IMR-90 (cell line): Measurements from ENCODE around the gene RIC3. TPM values are rescaled to one million over a fixed set of nuclear protein-coding genes. Genes with fewer than 3 reads are reported as not detected.

Experiments used
- ATAC-seq: fragments of 200-7000 bp; cut with Tn5 transposase; 2 replicates; pipeline ENCODE4 v1.9.1; 2020; ENCODE audit warnings: low read depth, mild to moderate bottlenecking, moderate library complexity
- BruUV-seq: library from RNA; stranded (reverse); fragments of 400-500 nt; replicated peaks from 2 replicates; lab custom pipeline; 2021; lab: Mats Ljungman, UMichigan
- CTCF ChIA-PET: fragments of 300-600 bp; formaldehyde crosslinking; extraction: SDS; loops from one replicate; lab custom pipeline; 2021; ENCODE audit warnings: antibody characterized with exemption; lab: Yijun Ruan, JAX
- POLR2A ChIA-PET: fragments of 300-600 bp; sonication (Branson Sonifier 250); formaldehyde crosslinking; loops from one replicate; lab custom pipeline; 2022; ENCODE audit warnings: antibody characterized with exemption; ENCODE audit not compliant: unreplicated experiment; lab: Charles Lee
- DNase-seq: peaks from one replicate; pipeline ENCODE4 v3.0.0; 2013
- H2AFZ ChIP-seq: replicated peaks from 2 replicates; pipeline ENCODE3; 2013; ENCODE audit warnings: low read length, mild to moderate bottlenecking; ENCODE audit not compliant: poor library complexity
- H2AK5ac ChIP-seq: 2 replicates; pipeline ENCODE4 v1.6.1; 2013; ENCODE audit warnings: low read depth, low read length, inconsistent platforms
- H2AK9ac ChIP-seq: replicated peaks from 2 replicates; pipeline ENCODE3; 2013; ENCODE audit warnings: mild to moderate bottlenecking, low read depth, low read length, moderate library complexity; ENCODE audit not compliant: poor library complexity
- H2BK120ac ChIP-seq: 2 replicates; pipeline ENCODE4 v1.6.1; 2013; ENCODE audit warnings: low read depth, low read length, inconsistent platforms
- H2BK15ac ChIP-seq: 3 replicates; pipeline ENCODE4 v1.6.1; 2013; ENCODE audit warnings: low read depth, low read length, inconsistent platforms
- H2BK20ac ChIP-seq: 2 replicates; pipeline ENCODE4 v1.6.1; 2013; ENCODE audit warnings: low read depth, mild to moderate bottlenecking, inconsistent platforms, low read length, moderate library complexity
- H2BK5ac ChIP-seq: 2 replicates; pipeline ENCODE4 v1.6.1; 2013; ENCODE audit warnings: mild to moderate bottlenecking, low read depth, low read length, inconsistent platforms; ENCODE audit not compliant: poor library complexity, severe bottlenecking
- H3K14ac ChIP-seq: replicated peaks from 2 replicates; pipeline ENCODE4 v1.6.1; 2013; ENCODE audit warnings: low read depth, low read length, inconsistent platforms
- H3K18ac ChIP-seq: 2 replicates; pipeline ENCODE4 v1.6.1; 2013; ENCODE audit warnings: low read depth, low read length, control low read depth
- H3K23ac ChIP-seq: 2 replicates; pipeline ENCODE4 v1.6.1; 2013; ENCODE audit warnings: low read depth, low read length, inconsistent platforms
- H3K27ac ChIP-seq: 2 replicates; pipeline ENCODE4 v1.5.1; 2013; ENCODE audit warnings: mild to moderate bottlenecking, control low read depth, low read length; ENCODE audit not compliant: insufficient read depth
- H3K27me3 ChIP-seq: 2 replicates; pipeline ENCODE4 v1.6.1; 2013; ENCODE audit warnings: low read length; ENCODE audit not compliant: control insufficient read depth, insufficient read depth
- H3K36me3 ChIP-seq: 2 replicates; pipeline ENCODE4 v1.6.1; 2013; ENCODE audit warnings: low read length, mixed read lengths; ENCODE audit not compliant: control insufficient read depth, insufficient read depth
- H3K4ac ChIP-seq: 2 replicates; pipeline ENCODE4 v1.6.1; 2013; ENCODE audit warnings: low read depth, low read length, inconsistent platforms
- H3K4me1 ChIP-seq: 2 replicates; pipeline ENCODE4 v1.6.1; 2013; ENCODE audit warnings: low read length, mixed read lengths; ENCODE audit not compliant: control insufficient read depth, insufficient read depth
- H3K4me2 ChIP-seq: 2 replicates; pipeline ENCODE4 v1.6.1; 2013; ENCODE audit warnings: low read depth, mild to moderate bottlenecking, control low read depth, low read length, moderate library complexity
- H3K4me3 ChIP-seq: 2 replicates; pipeline ENCODE4 v1.5.1; 2013; ENCODE audit warnings: low read depth, mild to moderate bottlenecking, control low read depth, low read length, moderate library complexity; ENCODE audit not compliant: insufficient read depth
- H3K56ac ChIP-seq: 2 replicates; pipeline ENCODE4 v1.6.1; 2013; ENCODE audit warnings: low read length, inconsistent platforms; ENCODE audit not compliant: insufficient read depth; ENCODE audit errors: extremely low read depth
- H3K79me1 ChIP-seq, 2 experiments: 2 replicates each; pipeline ENCODE4 v1.6.1; 2013; ENCODE audit warnings: low read length in 2 of 2, inconsistent platforms in 1 of 2, low read depth in 1 of 2
- H3K9ac ChIP-seq: 2 replicates; pipeline ENCODE4 v1.6.1; 2013; ENCODE audit warnings: low read depth, low read length, control low read depth
- H3K9me1 ChIP-seq: 2 replicates; pipeline ENCODE4 v1.6.1; 2013; ENCODE audit warnings: low read length, inconsistent platforms; ENCODE audit not compliant: insufficient read depth
- H3K9me3 ChIP-seq: 2 replicates; pipeline ENCODE4 v1.6.1; 2013; ENCODE audit warnings: low read length; ENCODE audit not compliant: control insufficient read depth, insufficient read depth
- H4K20me1 ChIP-seq: 2 replicates; pipeline ENCODE4 v1.6.1; 2013; ENCODE audit warnings: low read length, inconsistent platforms; ENCODE audit not compliant: insufficient read depth
- H4K5ac ChIP-seq: 2 replicates; pipeline ENCODE4 v1.6.1; 2013; ENCODE audit warnings: mild to moderate bottlenecking, low read depth, low read length, control low read depth
- H4K8ac ChIP-seq, 2 experiments: 2 replicates each; pipeline ENCODE4 v1.6.1; 2013; ENCODE audit warnings: low read depth in 2 of 2, low read length in 2 of 2, control low read depth in 1 of 2, inconsistent platforms in 1 of 2
- H4K91ac ChIP-seq: 2 replicates; pipeline ENCODE4 v1.6.1; 2013; ENCODE audit warnings: low read depth, low read length, inconsistent platforms; ENCODE audit not compliant: insufficient read depth
- CEBPB ChIP-seq: IDR thresholded peaks from 2 replicates; pipeline ENCODE4 v1.6.1; 2012; ENCODE audit warnings: low read depth, low read length, improper control_type of control experiment
- RFX5 ChIP-seq: IDR thresholded peaks from 2 replicates; pipeline ENCODE4 v1.8.0; 2012; ENCODE audit warnings: low read depth, mild to moderate bottlenecking, low read length, moderate library complexity
- WGBS, 2 experiments: methylation state at CpG; one replicate each; pipeline versions ENCODE4 v1.1.5 to v1.1.7; 2013; ENCODE audit warnings: missing lambda C conversion rate in 2 of 2; ENCODE audit not compliant: insufficient read length in 1 of 2; ENCODE audit errors: extremely low coverage in 2 of 2; 5-methylcytosine and 5-hydroxymethylcytosine counted together
- dilution Hi-C: fragments of 300-500 bp; cut with HindIII; formaldehyde crosslinking; loops from one replicate; pipeline ENCODE4 v1.14.3; 2018; ENCODE audit warnings: low sequenced_read_pairs; ENCODE audit not compliant: unreplicated experiment
- in situ Hi-C: fragments of 300-500 bp; cut with MboI; formaldehyde crosslinking; loops from 3 replicates; pipeline ENCODE4 v1.14.3; 2019; ENCODE audit warnings: low sequenced_read_pairs, inconsistent platforms, mixed read lengths
- intact Hi-C: fragments of 100-400 bp; cut with micrococcal nuclease; formaldehyde crosslinking; loops from 2 replicates; pipeline ENCODE4 v1.10.0; 2022
- polyA plus RNA-seq, 3 experiments: library from polyadenylated mRNA; depleted of rRNA; stranded (reverse); fragments of >200 nt; gene quantifications; 2 replicates each; pipeline ENCODE4 v1.2.3, GENCODE V29; 2012; ENCODE audit warnings: low replicate concordance in 1 of 3
- total RNA-seq: library from RNA; depleted of rRNA; stranded (reverse); fragments of >200 nt; gene quantifications from 2 replicates; pipeline ENCODE4 v1.2.3, GENCODE V29; 2012

RIC3 gene
- total and polyA plus RNA-seq, 2 of the 4 experiments (the other 2 are of a cell fraction) = not detected

GRCh38 chr11:8207080-8208000 lies 38.5 kb upstream of the RIC3 start:
- no peaks in the 10 kb centered on the region for H4K20me1 ChIP-seq
- H3K27ac ChIP-seq = no peak overlapping the region
- H3K9ac ChIP-seq = no peak overlapping the region
- no peak overlapping the region for H3K14ac ChIP-seq
- no peak overlapping the region for H3K18ac ChIP-seq
- no peak overlapping the region for H2AK5ac ChIP-seq
- 60% methylated on average over 2 of the region's 20 CpGs; no CpG with 5 or more reads in 1 of the 2 experiments for WGBS, 2 experiments
- DNase-seq (peak; percentile 22), ATAC-seq (no peak)
- in situ Hi-C loops (no loop called here), dilution Hi-C loops (no loop called here), intact Hi-C loops (no loop called here)
- H2BK15ac ChIP-seq = no peak overlapping the region
- no peak overlapping the region for H2AFZ ChIP-seq
- TF ChIP-seq CEBPB = no peak
- TF ChIP-seq RFX5 = no peak
- H3K27me3 ChIP-seq = peaks cover 22% of the 10 kb centered on the region
- H3K56ac ChIP-seq = no peak overlapping the region
- H3K4ac ChIP-seq = no peak overlapping the region
- H4K91ac ChIP-seq = no peak overlapping the region
- H3K23ac ChIP-seq = no peak overlapping the region
- H3K36me3 ChIP-seq = no peaks in the 10 kb centered on the region
- H2BK20ac ChIP-seq = no peak overlapping the region
- CTCF ChIA-PET = no interaction called here
- no peaks in the 10 kb centered on the region for H3K9me3 ChIP-seq
- H2BK120ac ChIP-seq = no peak overlapping the region
- no peaks in the 10 kb centered on the region for H3K9me1 ChIP-seq
- no peaks in the 10 kb centered on the region for H3K79me1 ChIP-seq
- H3K4me1 ChIP-seq = no peaks in the 10 kb centered on the region
- H2AK9ac ChIP-seq = no peak overlapping the region
- BruUV-seq = no TSS peak
- no peak overlapping the region for H3K4me3 ChIP-seq
- no peak overlapping the region for H2BK5ac ChIP-seq
- no peak overlapping the region for H4K8ac ChIP-seq
- no peak overlapping the region for H4K5ac ChIP-seq
- no peak overlapping the region for H3K4me2 ChIP-seq
- POLR2A ChIA-PET = interaction anchor here (0.6 kb wide), 1 partner anchor 592 kb away, joined by 3 read pairs; no protein-coding TSS in a partner anchor
